ENCODE results near the gene TCAF1.
A peak's percentile ranks its signal among the peaks of the same experiment; 100 is the strongest.

Gene TCAF1

GRCh38 chr7:143936087-143937009, 34.4 kb upstream of the TCAF1 start:
- no peak overlapping the region for H3K27ac ChIP-seq
- TF ChIP-seq ZFX (IDR thresholded peaks at IDR 0.05; ENCODE audit: borderline replicate concordance) (no peak), CTCF (IDR thresholded peaks at IDR 0.05) (no peak)

- TF ChIP-seq ZFX (IDR thresholded peaks at IDR 0.05; ENCODE audit: borderline replicate concordance) (no peak), CTCF (IDR thresholded peaks at IDR 0.05) (no peak)
- H3K27ac ChIP-seq, result no peak within 1 kb of the TSS
Measured at GRCh38 chr7:143934526-143935325, 32.8 kb upstream of the TCAF1 start, which contains the start of gene OR2F2. Gene OR2F2 (plus strand): TSS chr7:143935233. CDS start chr7:143935233, 0 bp downstream.

- no peak for TF ChIP-seq CTCF (IDR thresholded peaks at IDR 0.05)
- no peak for TF ChIP-seq ZFX (IDR thresholded peaks at IDR 0.05; ENCODE audit: borderline replicate concordance)
Measured at GRCh38 chr7:143931739-143932138, 29.8 kb upstream of the TCAF1 start.

GRCh38 chr7:143929224-143929920, 27.4 kb upstream of the TCAF1 start:
- TF ChIP-seq ZFX (IDR thresholded peaks at IDR 0.05; ENCODE audit: borderline replicate concordance), result no peak
- H3K27ac ChIP-seq, result no peak overlapping the region

More at GRCh38 chr7:143931739-143932138, 29.8 kb upstream of the TCAF1 start:
- H3K27ac ChIP-seq, result no peak overlapping the region

- TF ChIP-seq ZFX (IDR thresholded peaks at IDR 0.05; ENCODE audit: borderline replicate concordance) (no peak), CTCF (IDR thresholded peaks at IDR 0.05) (no peak)
- H3K27ac ChIP-seq, result no peak overlapping the region
Measured at GRCh38 chr7:143924851-143925250, 22.9 kb upstream of the TCAF1 start.

GRCh38 chr7:143914938-143915652, 13.1 kb upstream of the TCAF1 start:
- TF ChIP-seq ZFX (IDR thresholded peaks at IDR 0.05; ENCODE audit: borderline replicate concordance) (no peak), CTCF (IDR thresholded peaks at IDR 0.05) (peak; percentile 30; the same call in 1 of the 2 replicates)

More at GRCh38 chr7:143914938-143915652, 13.1 kb upstream of the TCAF1 start:
- H3K27ac ChIP-seq, result no peak overlapping the region
